Neural cell (in vitro differentiated cells): ENCODE data around the gene HDGFL3. TPM values are rescaled to one million over a fixed set of nuclear protein-coding genes. Genes with fewer than 3 reads are reported as not detected.

ENCODE experiments used
- H2AFZ ChIP-seq: fragments of 200-600, 300-800 bp; sonication (generic), shearing (Covaris generic); 2 replicates; pipeline ENCODE4 v1.6.0; 2014; ENCODE audit warnings: low read depth, mild to moderate bottlenecking, antibody characterized with exemption, low read length, moderate library complexity
- H3F3A ChIP-seq: fragments of 200-600 bp; shearing (Covaris generic); 2 replicates; pipeline ENCODE4 v1.6.1; 2016; ENCODE audit warnings: mild to moderate bottlenecking, moderate library complexity, mixed read lengths, antibody characterized with exemption, low read length; ENCODE audit not compliant: insufficient read depth, poor library complexity, severe bottlenecking
- H3K27ac ChIP-seq: fragments of 200-600, 300-800 bp; sonication (generic), shearing (Covaris generic); 2 replicates; pipeline ENCODE4 v1.5.1; 2014; ENCODE audit warnings: mild to moderate bottlenecking, low read length, moderate library complexity
- H3K27me3 ChIP-seq: fragments of 300-800, 200-600 bp; sonication (generic), shearing (Covaris generic); 2 replicates; pipeline ENCODE4 v1.6.0; 2014; ENCODE audit warnings: mild to moderate bottlenecking, low read depth, low read length, moderate library complexity; ENCODE audit not compliant: insufficient read depth
- H3K36me3 ChIP-seq: fragments of 300-800, 200-600 bp; sonication (generic), shearing (Covaris generic); 2 replicates; pipeline ENCODE4 v1.5.1; 2014; ENCODE audit warnings: mild to moderate bottlenecking, antibody characterized with exemption, low read length, moderate library complexity; ENCODE audit not compliant: insufficient read depth
- H3K4me2 ChIP-seq: fragments of 300-800, 200-600 bp; sonication (generic), shearing (Covaris generic); 2 replicates; pipeline ENCODE4 v1.6.0; 2014; ENCODE audit warnings: mild to moderate bottlenecking, low read length
- H3K4me3 ChIP-seq: fragments of 300-800, 200-600 bp; sonication (generic), shearing (Covaris generic); 2 replicates; pipeline ENCODE4 v1.5.1; 2014; ENCODE audit warnings: mild to moderate bottlenecking, low read length, moderate library complexity
- H3K79me2 ChIP-seq: fragments of 200-600 bp; shearing (Covaris generic); replicated peaks from 2 replicates; pipeline ENCODE4 v1.6.0; 2014; ENCODE audit warnings: mild to moderate bottlenecking, low read length, moderate library complexity; ENCODE audit not compliant: insufficient read depth
- H3K9ac ChIP-seq: fragments of 300-800, 200-600 bp; sonication (generic), shearing (Covaris generic); 2 replicates; pipeline ENCODE4 v1.6.1; 2016; ENCODE audit warnings: mild to moderate bottlenecking, low read length, mixed read lengths
- H3K9me2 ChIP-seq: fragments of 200-600 bp; shearing (Covaris generic); 2 replicates; pipeline ENCODE4 v1.6.1; 2016; ENCODE audit warnings: mild to moderate bottlenecking, low read length, mixed read lengths; ENCODE audit not compliant: insufficient read depth
- H3K9me3 ChIP-seq: fragments of 200-600, 300-800 bp; sonication (generic), shearing (Covaris generic); 2 replicates; pipeline ENCODE4 v1.6.1; 2016; ENCODE audit warnings: mild to moderate bottlenecking, mixed run types, low read length, moderate library complexity, mixed read lengths
- H4K20me1 ChIP-seq: fragments of 200-600 bp; shearing (Covaris generic); 2 replicates; pipeline ENCODE4 v1.6.1; 2016; ENCODE audit warnings: mild to moderate bottlenecking, mixed run types; ENCODE audit not compliant: insufficient read depth
- CTCF ChIP-seq: fragments of 450-650 bp; IDR thresholded peaks from 2 replicates; pipeline ENCODE4 v1.5.1; 2014; ENCODE audit warnings: antibody characterized with exemption, mild to moderate bottlenecking, moderate library complexity; ENCODE audit not compliant: poor library complexity, severe bottlenecking
- EP300 ChIP-seq: fragments of 450-650 bp; conservative IDR thresholded peaks from 2 replicates; pipeline ENCODE4 v1.6.1; 2014; ENCODE audit warnings: antibody characterized with exemption, mild to moderate bottlenecking, moderate library complexity; ENCODE audit not compliant: poor library complexity, severe bottlenecking
- EZH2 ChIP-seq: fragments of 200-600, 300-800 bp; shearing (Covaris generic), sonication (generic); IDR thresholded peaks from 2 replicates; pipeline ENCODE4 v1.6.1; 2014; ENCODE audit warnings: antibody characterized with exemption, low read length, borderline replicate concordance, mild to moderate bottlenecking; ENCODE audit not compliant: insufficient read depth, poor library complexity, severe bottlenecking
- MXI1 ChIP-seq: fragments of 450-650 bp; conservative IDR thresholded peaks from 2 replicates; pipeline ENCODE4 v1.6.1; 2014; ENCODE audit warnings: antibody characterized with exemption, mild to moderate bottlenecking; ENCODE audit not compliant: poor library complexity, severe bottlenecking
- POLR2AphosphoS5 ChIP-seq: IDR thresholded peaks from 2 replicates; pipeline ENCODE4 v1.6.1; 2012
- RAD21 ChIP-seq: fragments of 450-650 bp; conservative IDR thresholded peaks from 2 replicates; pipeline ENCODE4 v1.6.1; 2014; ENCODE audit warnings: antibody characterized with exemption, mild to moderate bottlenecking, moderate library complexity
- REST ChIP-seq: IDR thresholded peaks from 2 replicates; pipeline ENCODE4 v1.6.1; 2012; ENCODE audit warnings: borderline replicate concordance
- SMC3 ChIP-seq: fragments of 450-650 bp; conservative IDR thresholded peaks from 2 replicates; pipeline ENCODE4 v1.6.1; 2014; ENCODE audit warnings: antibody characterized with exemption, mild to moderate bottlenecking, moderate library complexity; ENCODE audit not compliant: poor library complexity
- TAF1 ChIP-seq: IDR thresholded peaks from 2 replicates; pipeline ENCODE4 v1.6.1; 2012; ENCODE audit warnings: low read depth
- polyA plus RNA-seq: library from polyadenylated mRNA; depleted of rRNA; stranded (reverse); fragments of >200 nt; gene quantifications from 2 replicates; pipeline ENCODE4 v1.2.3, GENCODE V29; 2014

HDGFL3 gene
- polyA plus RNA-seq, 1 donor from 2014 or later, result 339 TPM

GRCh38 chr15:83178869-83179325, 28.7 kb downstream of the HDGFL3 start:
- Histone ChIP-seq H3K9ac (no peak overlapping the region), H3F3A (peaks cover 4% of the 10 kb centered on the region), H2AFZ (no peak overlapping the region), H3K9me3 (no peaks in the 10 kb centered on the region), H4K20me1 (peaks cover 3% of the 10 kb centered on the region), H3K79me2 (peaks cover 73% of the 10 kb centered on the region), H3K9me2 (no peaks in the 10 kb centered on the region), H3K4me3 (no peak overlapping the region), H3K36me3 (no peaks in the 10 kb centered on the region), H3K4me2 (no peak overlapping the region), H3K27me3 (no peaks in the 10 kb centered on the region), H3K27ac (no peak overlapping the region)
- TF ChIP-seq TAF1 (no peak), RAD21 (no peak), MXI1 (no peak), REST (no peak), POLR2AphosphoS5 (no peak), EZH2 (no peak), CTCF (no peak)

DNA sequence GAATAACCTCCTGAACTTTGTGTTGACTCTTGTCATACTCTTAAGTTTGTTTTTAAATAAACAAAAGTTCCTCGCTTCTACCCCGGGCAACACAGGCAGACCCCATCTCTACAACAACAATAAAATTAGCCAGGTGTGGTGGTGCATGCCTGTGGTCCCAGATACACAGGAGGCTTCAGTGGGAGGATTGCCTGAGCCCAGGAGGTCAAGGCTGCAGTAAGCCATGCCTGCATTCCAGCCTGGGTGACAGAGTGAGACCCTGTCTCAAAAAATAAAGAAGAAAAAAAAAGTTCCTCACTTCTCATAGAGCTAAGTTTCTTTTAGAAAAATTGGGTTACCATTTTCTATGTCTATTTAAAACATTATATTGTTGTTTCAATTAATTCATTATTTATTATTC, 29.2 kb downstream of the HDGFL3 start:
- Histone ChIP-seq H3K9me2 (no peaks in the 10 kb centered on the region), H3K27ac (no peak overlapping the region), H3K79me2 (peaks cover 74% of the 10 kb centered on the region), H3K4me2 (no peak overlapping the region), H4K20me1 (no peaks in the 10 kb centered on the region), H2AFZ (no peak overlapping the region), H3K9me3 (no peaks in the 10 kb centered on the region), H3K4me3 (no peak overlapping the region), H3K9ac (no peak overlapping the region), H3F3A (peaks cover 4% of the 10 kb centered on the region), H3K27me3 (no peaks in the 10 kb centered on the region), H3K36me3 (no peaks in the 10 kb centered on the region)
- TF ChIP-seq REST, result no peak
- no peak for TF ChIP-seq TAF1
- TF ChIP-seq EP300, result no peak
- no peak for TF ChIP-seq RAD21
- no peak for TF ChIP-seq SMC3
- no peak for TF ChIP-seq CTCF
- no peak for TF ChIP-seq POLR2AphosphoS5
- TF ChIP-seq MXI1, result no peak
- TF ChIP-seq EZH2, result no peak
